Measurements from ENCODE around the gene HEXIM1. TPM values are rescaled to one million over a fixed set of nuclear protein-coding genes. Genes with fewer than 3 reads are reported as not detected.

Gene HEXIM1
- total RNA-seq, 4 donors from 2014 or later, result 48.3 to 56.3 (median 53.8) TPM

- H3K27me3 ChIP-seq, result no peaks in the 10 kb centered on the region
- no peak overlapping the region for H3K27ac ChIP-seq
- H3K9me3 ChIP-seq, result no peaks in the 10 kb centered on the region
- 89 to 100% methylated on average over 1 to 6 of the region's 8 CpGs for WGBS, 2 donors (ENCODE audit: low coverage in 1 of 2)
- peaks cover 0 to 9% of the 10 kb centered on the region in 2 donors for H3K36me3 ChIP-seq
- H3K4me3 ChIP-seq, result no peak overlapping the region
- peaks cover 0 to 85% (median 39%) of the 10 kb centered on the region in 3 donors for H3K4me1 ChIP-seq
- no peak for ATAC-seq
- no peak for TF ChIP-seq CTCF (IDR thresholded peaks at IDR 0.05)
- TF ChIP-seq POLR2AphosphoS5 (IDR thresholded peaks at IDR 0.05), result no peak
- TF ChIP-seq POLR2A (IDR thresholded peaks at IDR 0.05), result no peak
- TF ChIP-seq EP300 (IDR thresholded peaks at IDR 0.05), result no peak
Measured at GRCh38 chr17:45125509-45125908, 22.8 kb upstream of the HEXIM1 start.

GRCh38 chr17:45127207-45127547, 21.1 kb upstream of the HEXIM1 start:
- Histone ChIP-seq H3K9me3 (no peaks in the 10 kb centered on the region), H3K4me3 (no peak overlapping the region), H3K36me3 (no peaks in the 10 kb centered on the region), H3K4me1 (peaks cover 0 to 87% (median 45%) of the 10 kb centered on the region in 3 donors), H3K27me3 (no peaks in the 10 kb centered on the region), H3K27ac (peak overlapping the region in 3 of 4 donors; percentile 97 to 100 (median 100))
- WGBS, 2 donors (ENCODE audit: low coverage in 1 of 2), result 80 to 83% methylated on average over 1 of the region's 8 CpGs
- no peak for ATAC-seq
- TF ChIP-seq POLR2AphosphoS5 (IDR thresholded peaks at IDR 0.05), result no peak
- no peak for TF ChIP-seq CTCF (IDR thresholded peaks at IDR 0.05)
- TF ChIP-seq EP300 (IDR thresholded peaks at IDR 0.05), result no peak
- TF ChIP-seq POLR2A (IDR thresholded peaks at IDR 0.05), result no peak

- Histone ChIP-seq H3K4me3 (peak overlapping the region in 1 of 2 donors; percentile 29), H3K36me3 (no peaks in the 10 kb centered on the region), H3K4me1 (peaks cover 0 to 81% (median 45%) of the 10 kb centered on the region in 3 donors), H3K9me3 (no peaks in the 10 kb centered on the region), H3K27me3 (no peaks in the 10 kb centered on the region), H3K27ac (peak overlapping the region; percentile 51 to 100 (median 98))
- peak; percentile 30 for ATAC-seq
- TF ChIP-seq POLR2AphosphoS5 (IDR thresholded peaks at IDR 0.05), result peak; percentile 14
- TF ChIP-seq EP300 (IDR thresholded peaks at IDR 0.05), result no peak
- 28 to 31% methylated on average over 10 to 14 of the region's 20 CpGs for WGBS, 2 donors (ENCODE audit: low coverage in 1 of 2)
Measured at GRCh38 chr17:45127548-45128300, 20.6 kb upstream of the HEXIM1 start.

GRCh38 chr17:45128331-45128730, 19.9 kb upstream of the HEXIM1 start:
- H3K27me3 ChIP-seq, result no peaks in the 10 kb centered on the region
- no peaks in the 10 kb centered on the region for H3K36me3 ChIP-seq
- H3K4me3 ChIP-seq, result peak overlapping the region in 1 of 2 donors; percentile 29
- H3K9me3 ChIP-seq, result no peaks in the 10 kb centered on the region
- no peak for TF ChIP-seq EP300 (IDR thresholded peaks at IDR 0.05)
- no peak for TF ChIP-seq POLR2A (IDR thresholded peaks at IDR 0.05)
- TF ChIP-seq CTCF (IDR thresholded peaks at IDR 0.05), result no peak
- no peak for TF ChIP-seq POLR2AphosphoS5 (IDR thresholded peaks at IDR 0.05)
- peak overlapping the region; percentile 51 to 100 (median 98) for H3K27ac ChIP-seq
- no peak for ATAC-seq
- H3K4me1 ChIP-seq, result peaks cover 0 to 82% (median 44%) of the 10 kb centered on the region in 3 donors
- WGBS, 2 donors (ENCODE audit: low coverage in 1 of 2), result 33 to 58% methylated on average over 2 of the region's 5 CpGs

- H3K27ac ChIP-seq, result peak overlapping the region in 3 of 4 donors; percentile 97 to 100 (median 100)
- H3K4me1 ChIP-seq, result peaks cover 0 to 82% (median 39%) of the 10 kb centered on the region in 3 donors
- peak overlapping the region in 1 of 2 donors; percentile 29 for H3K4me3 ChIP-seq
- no peaks in the 10 kb centered on the region for H3K9me3 ChIP-seq
- TF ChIP-seq CTCF (IDR thresholded peaks at IDR 0.05), result no peak
- no peak for TF ChIP-seq POLR2AphosphoS5 (IDR thresholded peaks at IDR 0.05)
- TF ChIP-seq EP300 (IDR thresholded peaks at IDR 0.05), result no peak
- TF ChIP-seq POLR2A (IDR thresholded peaks at IDR 0.05), result no peak
- ATAC-seq, result no peak
- 100% methylated on average over 1 to 2 of the region's 2 CpGs for WGBS, 2 donors (ENCODE audit: low coverage in 1 of 2)
- no peaks in the 10 kb centered on the region for H3K36me3 ChIP-seq
- H3K27me3 ChIP-seq, result no peaks in the 10 kb centered on the region
Measured at GRCh38 chr17:45128989-45129388, 19.3 kb upstream of the HEXIM1 start.

Measured in gastroesophageal sphincter (tissue), 4 donors.